Activated naive CD4-positive, alpha-beta T cell treated with anti-CD3 and anti-CD28 coated beads, Interleukin-2, amount 50 U/mL, for 24 hours (primary cell): ENCODE results near the gene SPATS2L.

Experiments used
- H3K27ac Mint-ChIP-seq: one replicate; pipeline ENCODE4 v1.8.0; 2021; ENCODE audit warnings: mild to moderate bottlenecking, mixed read lengths
- H3K27me3 Mint-ChIP-seq: one replicate; pipeline ENCODE4 v1.8.0; 2021; ENCODE audit warnings: mixed read lengths
- H3K36me3 Mint-ChIP-seq: one replicate; pipeline ENCODE4 v1.8.0; 2021; ENCODE audit warnings: mixed read lengths
- H3K4me1 Mint-ChIP-seq: one replicate; pipeline ENCODE4 v1.8.0; 2021; ENCODE audit warnings: mixed read lengths
- H3K4me3 Mint-ChIP-seq: one replicate; pipeline ENCODE4 v1.8.0; 2021; ENCODE audit warnings: mild to moderate bottlenecking, mixed read lengths
- H3K9me3 Mint-ChIP-seq: one replicate; pipeline ENCODE4 v1.8.0; 2021; ENCODE audit warnings: mixed read lengths

The SPATS2L gene

DNA sequence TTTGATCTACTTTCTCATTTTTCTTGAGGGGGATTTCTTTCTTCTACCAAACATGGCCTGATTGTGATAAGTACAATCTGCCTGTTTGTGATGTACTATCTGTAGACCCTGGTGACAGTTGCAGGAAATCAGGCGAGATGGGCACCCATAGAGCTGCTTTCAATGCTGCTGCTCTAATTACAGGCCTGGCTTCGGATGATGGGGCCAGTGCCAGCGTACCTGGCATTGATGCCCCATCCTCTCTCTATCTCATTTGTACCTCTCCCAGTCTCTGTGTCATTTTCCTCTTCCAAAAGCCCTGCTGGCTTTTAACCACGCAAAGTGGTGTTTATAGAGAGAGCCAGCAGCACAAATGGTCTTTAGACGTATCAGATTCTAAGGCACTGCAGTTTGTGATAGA is 133.5 kb downstream of the SPATS2L start:
- Mint-ChIP-seq H3K4me3 (no peak overlapping the region), H3K36me3 (peaks cover 3% of the 10 kb centered on the region), H3K4me1 (no peaks in the 10 kb centered on the region), H3K9me3 (no peaks in the 10 kb centered on the region), H3K27ac (no peak overlapping the region), H3K27me3 (no peaks in the 10 kb centered on the region)

DNA sequence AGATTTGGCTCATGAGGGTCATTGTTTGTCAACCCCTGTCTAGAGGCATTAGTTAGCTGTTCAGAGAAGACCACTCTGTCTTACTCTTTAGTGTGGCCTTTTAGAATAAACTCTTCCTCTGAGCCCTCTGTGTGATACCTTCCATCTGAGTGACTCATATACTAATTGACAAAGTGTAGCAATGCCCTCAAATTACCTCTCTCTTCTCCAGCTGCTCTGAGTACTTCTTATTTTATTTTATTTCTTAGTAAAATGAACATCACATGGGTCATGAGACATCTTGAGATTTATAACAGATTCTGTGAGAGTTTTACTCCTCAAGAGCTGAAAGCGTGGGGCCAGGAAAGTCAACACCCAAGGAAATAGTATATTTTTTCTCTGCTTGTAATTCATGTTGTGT is 136.0 kb downstream of the SPATS2L start:
- Mint-ChIP-seq H3K36me3 (peaks cover 3% of the 10 kb centered on the region), H3K27ac (no peak overlapping the region), H3K27me3 (no peaks in the 10 kb centered on the region), H3K4me1 (peaks cover 10% of the 10 kb centered on the region), H3K4me3 (no peak overlapping the region), H3K9me3 (no peaks in the 10 kb centered on the region)

GRCh38 chr2:200443376-200443775 is 136.9 kb downstream of the SPATS2L start:
- Mint-ChIP-seq H3K9me3 (no peaks in the 10 kb centered on the region), H3K4me3 (no peak overlapping the region), H3K4me1 (peaks cover 10% of the 10 kb centered on the region), H3K27ac (no peak overlapping the region), H3K27me3 (no peaks in the 10 kb centered on the region), H3K36me3 (peaks cover 3% of the 10 kb centered on the region)

DNA sequence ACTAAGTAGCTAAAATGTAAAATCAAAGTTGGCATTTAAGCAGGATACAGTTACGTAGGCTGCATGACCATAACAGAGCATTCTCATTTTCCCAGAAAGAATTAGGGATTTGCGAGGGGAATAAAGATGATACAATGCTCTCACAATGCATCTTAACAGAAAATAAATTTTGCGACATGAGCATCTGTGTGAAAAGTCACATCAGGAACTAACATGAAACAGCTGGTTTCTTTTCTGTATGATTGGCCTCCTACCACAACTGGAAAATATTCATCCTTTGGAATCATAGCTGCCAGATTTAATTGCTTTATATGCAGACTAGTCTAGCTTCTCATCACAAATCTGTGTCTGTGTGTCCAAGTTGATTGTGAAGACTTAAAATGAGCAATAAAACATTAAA is 137.4 kb downstream of the SPATS2L start:
- Mint-ChIP-seq H3K36me3 (peaks cover 3% of the 10 kb centered on the region), H3K4me1 (peaks cover 10% of the 10 kb centered on the region), H3K27ac (no peak overlapping the region), H3K4me3 (no peak overlapping the region), H3K9me3 (no peaks in the 10 kb centered on the region), H3K27me3 (no peaks in the 10 kb centered on the region)

GRCh38 chr2:200444530-200444929 is 138.0 kb downstream of the SPATS2L start:
- no peaks in the 10 kb centered on the region for H3K27me3 Mint-ChIP-seq
- H3K27ac Mint-ChIP-seq = no peak overlapping the region
- H3K9me3 Mint-ChIP-seq = no peaks in the 10 kb centered on the region
- H3K36me3 Mint-ChIP-seq = peaks cover 3% of the 10 kb centered on the region
- H3K4me1 Mint-ChIP-seq = peaks cover 10% of the 10 kb centered on the region
- H3K4me3 Mint-ChIP-seq = no peak overlapping the region

DNA sequence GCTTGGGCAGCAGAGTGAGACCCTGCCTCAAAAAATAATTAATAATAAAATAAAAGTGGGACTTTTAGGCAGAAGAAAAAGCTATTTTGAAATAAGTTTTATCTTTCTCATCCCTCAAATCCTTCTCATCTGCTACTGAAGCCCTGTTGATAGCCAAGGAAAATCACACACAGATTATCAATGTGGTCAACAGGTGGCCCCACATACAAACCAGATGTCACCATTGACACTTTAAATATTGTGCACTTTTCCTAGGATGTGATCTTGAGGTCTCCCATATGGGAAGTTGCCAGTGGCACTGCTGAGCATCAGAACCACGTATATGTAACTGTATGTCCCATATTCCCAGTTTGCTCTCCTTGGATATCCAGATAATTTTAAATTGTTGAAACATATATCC is 138.8 kb downstream of the SPATS2L start:
- peaks cover 3% of the 10 kb centered on the region for H3K36me3 Mint-ChIP-seq
- H3K27ac Mint-ChIP-seq = no peak overlapping the region
- H3K4me3 Mint-ChIP-seq = no peak overlapping the region
- no peaks in the 10 kb centered on the region for H3K9me3 Mint-ChIP-seq
- H3K27me3 Mint-ChIP-seq = no peaks in the 10 kb centered on the region
- H3K4me1 Mint-ChIP-seq = peaks cover 10% of the 10 kb centered on the region

GRCh38 chr2:200446612-200447011 is 140.1 kb downstream of the SPATS2L start:
- Mint-ChIP-seq H3K27me3 (no peaks in the 10 kb centered on the region), H3K9me3 (no peaks in the 10 kb centered on the region), H3K4me3 (no peak overlapping the region), H3K4me1 (peaks cover 10% of the 10 kb centered on the region), H3K36me3 (no peaks in the 10 kb centered on the region), H3K27ac (peak overlapping the region; percentile 68)

- no peaks in the 10 kb centered on the region for H3K9me3 Mint-ChIP-seq
- H3K27ac Mint-ChIP-seq = peak overlapping the region; percentile 68
- peaks cover 10% of the 10 kb centered on the region for H3K4me1 Mint-ChIP-seq
- H3K4me3 Mint-ChIP-seq = no peak overlapping the region
- no peaks in the 10 kb centered on the region for H3K36me3 Mint-ChIP-seq
- H3K27me3 Mint-ChIP-seq = no peaks in the 10 kb centered on the region
Measured at GRCh38 chr2:200447139-200447855, 140.8 kb downstream of the SPATS2L start.

DNA sequence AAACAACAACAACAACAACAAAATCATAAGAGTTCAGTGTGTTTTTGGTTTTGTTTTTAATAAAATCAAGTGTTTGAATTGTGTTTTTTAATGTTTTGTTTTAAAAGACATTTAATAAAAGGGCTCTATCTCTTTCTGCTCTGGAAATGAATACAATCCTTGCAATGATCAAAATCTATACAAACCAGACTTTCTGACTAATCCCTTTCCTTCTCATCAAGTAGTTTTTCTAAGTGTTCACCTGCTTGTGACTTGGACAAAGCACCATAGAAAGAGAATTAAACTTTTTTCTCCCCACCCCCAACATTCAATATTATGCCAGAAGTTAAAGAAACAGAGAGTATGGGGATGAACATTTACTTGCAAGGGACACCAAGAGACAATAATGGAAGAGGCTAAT is 142.0 kb downstream of the SPATS2L start:
- Mint-ChIP-seq H3K9me3 (no peaks in the 10 kb centered on the region), H3K36me3 (no peaks in the 10 kb centered on the region), H3K27ac (no peak overlapping the region), H3K4me3 (no peak overlapping the region), H3K27me3 (no peaks in the 10 kb centered on the region), H3K4me1 (peaks cover 10% of the 10 kb centered on the region)

- Mint-ChIP-seq H3K27ac (no peak overlapping the region), H3K4me3 (no peak overlapping the region), H3K27me3 (no peaks in the 10 kb centered on the region), H3K4me1 (peaks cover 10% of the 10 kb centered on the region), H3K36me3 (no peaks in the 10 kb centered on the region), H3K9me3 (no peaks in the 10 kb centered on the region)
Measured at GRCh38 chr2:200449149-200449548, 142.7 kb downstream of the SPATS2L start.

DNA sequence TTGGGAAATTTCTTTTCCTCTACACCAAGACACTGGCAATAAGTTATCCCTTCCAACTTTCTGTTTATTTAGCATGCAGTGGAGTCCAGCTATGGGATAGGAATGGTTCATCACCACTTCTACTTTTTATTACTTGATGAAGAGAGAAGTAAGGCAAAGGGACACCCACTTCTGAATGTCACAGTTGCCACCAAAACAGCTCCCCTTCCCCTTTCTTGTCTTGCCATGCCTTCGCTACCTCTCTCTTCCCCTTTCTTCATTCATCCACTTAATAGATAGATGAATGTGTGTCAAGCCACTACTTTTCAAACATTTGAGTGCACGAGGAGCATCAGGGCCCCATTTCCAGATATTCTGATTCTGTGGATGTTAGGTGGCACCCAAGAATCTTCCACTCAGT is 143.8 kb downstream of the SPATS2L start:
- Mint-ChIP-seq H3K27ac (no peak overlapping the region), H3K4me1 (peaks cover 14% of the 10 kb centered on the region), H3K4me3 (no peak overlapping the region), H3K27me3 (no peaks in the 10 kb centered on the region), H3K36me3 (no peaks in the 10 kb centered on the region), H3K9me3 (no peaks in the 10 kb centered on the region)

DNA sequence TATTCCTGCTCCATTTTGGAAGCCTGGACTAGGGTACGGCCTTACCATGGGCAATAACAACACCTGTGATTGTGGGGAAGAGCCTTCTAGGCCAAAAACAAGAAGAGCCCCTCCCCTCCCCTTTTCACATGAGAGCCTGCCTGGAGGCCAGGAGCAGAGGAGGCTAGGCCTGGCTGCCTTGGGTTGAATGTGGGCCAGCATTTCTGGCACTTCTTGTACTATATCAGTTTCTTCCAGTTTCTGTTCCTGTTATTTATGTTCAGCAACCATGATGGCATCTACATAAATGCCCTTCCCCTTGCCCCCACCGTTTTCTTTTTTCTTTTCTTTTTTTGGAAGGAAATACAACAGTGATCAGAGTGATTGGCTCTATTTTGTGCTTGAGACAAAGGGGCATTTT is 145.0 kb downstream of the SPATS2L start:
- Mint-ChIP-seq H3K4me3 (no peak overlapping the region), H3K27me3 (no peaks in the 10 kb centered on the region), H3K9me3 (no peaks in the 10 kb centered on the region), H3K4me1 (peaks cover 19% of the 10 kb centered on the region), H3K36me3 (no peaks in the 10 kb centered on the region), H3K27ac (no peak overlapping the region)

DNA sequence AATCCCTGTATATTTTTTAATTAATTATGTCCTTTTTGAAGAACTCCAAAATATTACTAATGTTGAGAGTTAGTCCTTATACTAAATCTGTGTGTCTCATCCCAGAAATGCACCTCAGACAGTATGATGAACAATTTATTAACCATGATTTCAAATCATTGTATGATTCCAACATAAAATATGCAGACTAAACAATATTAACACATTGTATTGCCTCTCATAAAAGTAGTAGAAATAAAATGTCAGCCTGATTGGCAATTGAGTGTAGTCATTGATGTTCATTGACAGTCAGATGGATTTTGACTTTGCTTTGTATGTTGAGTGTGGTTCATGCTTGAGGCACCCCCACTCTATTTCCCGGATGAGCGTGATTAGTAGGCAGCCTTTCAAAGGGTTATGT is 145.9 kb downstream of the SPATS2L start:
- no peaks in the 10 kb centered on the region for H3K36me3 Mint-ChIP-seq
- no peaks in the 10 kb centered on the region for H3K27me3 Mint-ChIP-seq
- H3K4me3 Mint-ChIP-seq = no peak overlapping the region
- H3K4me1 Mint-ChIP-seq = peaks cover 14% of the 10 kb centered on the region
- no peak overlapping the region for H3K27ac Mint-ChIP-seq
- no peaks in the 10 kb centered on the region for H3K9me3 Mint-ChIP-seq

DNA sequence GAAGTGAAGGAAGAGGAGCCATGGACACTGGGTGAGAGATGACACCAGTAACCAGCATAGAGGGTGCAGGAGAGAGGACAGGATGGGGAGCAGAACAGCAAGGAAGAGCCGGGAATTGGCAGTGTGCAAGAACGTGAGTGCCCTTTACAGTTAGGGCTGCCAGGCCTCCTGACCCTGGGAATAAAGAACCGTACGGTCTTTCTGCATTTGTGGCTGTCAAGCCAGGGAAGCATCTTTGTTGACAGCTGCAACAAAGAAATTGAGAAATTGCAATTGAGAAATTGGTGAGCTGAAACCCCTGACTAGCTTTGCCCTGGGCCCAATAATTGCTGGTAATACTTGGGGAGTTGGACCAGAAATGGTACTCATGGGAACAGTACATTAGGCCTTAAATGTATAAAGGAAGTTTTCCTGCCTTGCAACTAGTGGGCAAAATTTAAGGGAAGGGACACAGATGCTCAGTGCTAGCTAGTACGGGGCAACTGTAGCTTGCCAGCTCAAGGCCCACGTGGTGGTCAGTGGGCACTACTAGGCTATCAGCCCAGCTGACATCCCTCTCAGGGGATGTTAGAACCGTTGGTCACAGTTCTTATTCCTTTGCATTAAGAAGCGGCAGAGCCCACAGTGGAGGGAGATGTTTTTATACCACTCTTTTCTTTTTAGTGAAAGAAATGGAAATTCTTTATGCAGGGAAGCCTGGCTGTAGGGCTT is 146.8 kb downstream of the SPATS2L start:
- Mint-ChIP-seq H3K36me3 (no peaks in the 10 kb centered on the region), H3K9me3 (no peaks in the 10 kb centered on the region), H3K27ac (no peak overlapping the region), H3K27me3 (no peaks in the 10 kb centered on the region), H3K4me1 (peaks cover 13% of the 10 kb centered on the region), H3K4me3 (no peak overlapping the region)

GRCh38 chr2:200453853-200454534 is 147.5 kb downstream of the SPATS2L start:
- no peaks in the 10 kb centered on the region for H3K9me3 Mint-ChIP-seq
- H3K27me3 Mint-ChIP-seq = no peaks in the 10 kb centered on the region
- H3K27ac Mint-ChIP-seq = no peak overlapping the region
- peaks cover 13% of the 10 kb centered on the region for H3K4me1 Mint-ChIP-seq
- no peak overlapping the region for H3K4me3 Mint-ChIP-seq
- no peaks in the 10 kb centered on the region for H3K36me3 Mint-ChIP-seq
